ENCODE data around the gene RNF123. TPM values are rescaled to one million over a fixed set of nuclear protein-coding genes. Genes with fewer than 3 reads are reported as not detected.

The RNF123 gene
- total and polyA plus RNA-seq, 2 donors (not counting 1 experiment from before 2014, with no cell fraction given): 51.8 to 69.0 TPM

DNA sequence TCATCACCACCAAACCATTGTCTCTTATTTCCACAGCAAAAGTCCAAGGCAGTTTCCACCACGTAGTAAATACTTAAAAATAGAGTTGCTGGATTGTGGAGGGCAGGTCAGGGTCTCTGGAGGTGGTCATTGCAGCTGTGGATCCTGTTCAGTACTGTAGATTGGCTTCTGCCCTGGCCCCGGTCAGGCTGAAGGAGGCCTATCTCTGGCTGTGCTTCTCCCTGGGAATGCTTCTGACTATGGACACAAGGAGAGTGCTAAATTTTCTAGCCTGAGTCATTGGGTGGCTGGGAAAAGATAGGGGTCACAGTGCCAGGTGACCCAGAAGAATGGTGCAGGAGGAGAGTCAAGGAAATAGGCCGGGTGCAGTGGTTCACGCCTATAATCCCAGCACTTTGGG, 60.7 kb downstream of the RNF123 start:
- ATAC-seq (ENCODE audit: low read depth) (no peak), DNase-seq (no peak)
- Histone ChIP-seq H3K36me3 (replicated peaks in 1 of 2; ENCODE audit: control extremely low read depth in 1 of 2, control insufficient read depth in 1 of 2, extremely low read depth in 1 of 2, insufficient read depth in 2 of 2, low read length in 1 of 2) (peaks cover 4 to 36% of the 10 kb centered on the region in 2 experiments), H3K27ac (ENCODE audit: low read length in 2 of 2) (no peak overlapping the region), H3K79me2 (ENCODE audit: control insufficient read depth, insufficient read depth, low read length) (peaks cover 85% of the 10 kb centered on the region), H3K9ac (ENCODE audit: low read length) (no peak overlapping the region), H3K27me3 (replicated peaks in 1 of 4; ENCODE audit: control extremely low read depth in 1 of 4, control insufficient read depth in 3 of 4, insufficient read depth in 4 of 4, low read length in 3 of 4) (no peaks in the 10 kb centered on the region), H4K20me1 (ENCODE audit: control insufficient read depth, insufficient read depth, low read length, poor library complexity, severe bottlenecking) (peaks cover 56% of the 10 kb centered on the region), H3K4me1 (ENCODE audit: control insufficient read depth in 2 of 2, insufficient read depth in 2 of 2, low read length in 2 of 2) (no peaks in the 10 kb centered on the region), H2AFZ (ENCODE audit: insufficient read depth, low read depth, low read length, poor library complexity, severe bottlenecking) (no peak overlapping the region), H3K4me3 (ENCODE audit: control extremely low read depth in 1 of 5, extremely low read depth in 1 of 5, insufficient read depth in 1 of 5, low read depth in 2 of 5, low read length in 4 of 5) (no peak overlapping the region), H3K4me2 (replicated peaks; ENCODE audit: low read depth, low read length, poor library complexity, severe bottlenecking) (no peak overlapping the region), H3K9me3 (ENCODE audit: control extremely low read depth in 1 of 3, control insufficient read depth in 2 of 3, insufficient read depth in 1 of 3, low read length in 2 of 3) (no peaks in the 10 kb centered on the region)
- TF ChIP-seq EZH2 (IDR thresholded peaks at IDR 0.05; ENCODE audit: borderline replicate concordance, insufficient read depth, low read depth, low read length, poor library complexity, severe bottlenecking): no peak
- TF ChIP-seq CTCF (IDR thresholded peaks at IDR 0.05): no peak
- 96% methylated on average over 4 of the region's 4 CpGs for WGBS (ENCODE audit: insufficient coverage)
- Mint-ChIP-seq H3K9me3 (ENCODE audit: insufficient read depth) (no peaks in the 10 kb centered on the region), H3K4me1 (peaks cover 13% of the 10 kb centered on the region), H3K27me3 (no peaks in the 10 kb centered on the region), H3K4me3 (no peak overlapping the region), H3K27ac (no peak overlapping the region)
- ChIA-PET CTCF (no interaction called here), POLR2A (no interaction called here)
- intact Hi-C loops (cut with micrococcal nuclease): no loop called here

- TF ChIP-seq EZH2 (IDR thresholded peaks at IDR 0.05; ENCODE audit: borderline replicate concordance, insufficient read depth, low read depth, low read length, poor library complexity, severe bottlenecking) (no peak), CTCF (IDR thresholded peaks at IDR 0.05) (no peak)
- Histone ChIP-seq H3K9ac (ENCODE audit: low read length) (no peak overlapping the region), H3K79me2 (ENCODE audit: control insufficient read depth, insufficient read depth, low read length) (peaks cover 91% of the 10 kb centered on the region), H3K27me3 (replicated peaks in 1 of 4; ENCODE audit: control extremely low read depth in 1 of 4, control insufficient read depth in 3 of 4, insufficient read depth in 4 of 4, low read length in 3 of 4) (no peaks in the 10 kb centered on the region), H3K4me3 (ENCODE audit: control extremely low read depth in 1 of 5, extremely low read depth in 1 of 5, insufficient read depth in 1 of 5, low read depth in 2 of 5, low read length in 4 of 5) (no peak overlapping the region), H3K9me3 (ENCODE audit: control extremely low read depth in 1 of 3, control insufficient read depth in 2 of 3, insufficient read depth in 1 of 3, low read length in 2 of 3) (no peaks in the 10 kb centered on the region), H3K36me3 (replicated peaks in 1 of 2; ENCODE audit: control extremely low read depth in 1 of 2, control insufficient read depth in 1 of 2, extremely low read depth in 1 of 2, insufficient read depth in 2 of 2, low read length in 1 of 2) (peaks cover 4 to 26% of the 10 kb centered on the region in 2 experiments), H3K4me2 (replicated peaks; ENCODE audit: low read depth, low read length, poor library complexity, severe bottlenecking) (no peak overlapping the region), H4K20me1 (ENCODE audit: control insufficient read depth, insufficient read depth, low read length, poor library complexity, severe bottlenecking) (peaks cover 63% of the 10 kb centered on the region), H3K27ac (ENCODE audit: low read length in 2 of 2) (no peak overlapping the region), H3K4me1 (ENCODE audit: control insufficient read depth in 2 of 2, insufficient read depth in 2 of 2, low read length in 2 of 2) (peaks cover 0 to 4% of the 10 kb centered on the region in 2 donors), H2AFZ (ENCODE audit: insufficient read depth, low read depth, low read length, poor library complexity, severe bottlenecking) (no peak overlapping the region)
- no CpG with 5 or more reads among the region's 4 CpGs for WGBS (ENCODE audit: insufficient coverage)
- Mint-ChIP-seq H3K4me1 (peaks cover 20% of the 10 kb centered on the region), H3K27ac (no peak overlapping the region), H3K27me3 (no peaks in the 10 kb centered on the region), H3K9me3 (ENCODE audit: insufficient read depth) (no peaks in the 10 kb centered on the region), H3K4me3 (no peak overlapping the region)
- POLR2A ChIA-PET: no interaction called here
- intact Hi-C loops (cut with micrococcal nuclease): no loop called here
- DNase-seq (no peak), ATAC-seq (ENCODE audit: low read depth) (no peak)
- CTCF ChIA-PET: no interaction called here
Measured at GRCh38 chr3:49751501-49751900, 62.1 kb downstream of the RNF123 start.
